GM12878 (cell line): Measurements from ENCODE around the gene CFAP92. TPM values are rescaled to one million over a fixed set of nuclear protein-coding genes. Genes with fewer than 3 reads are reported as not detected.

Experiments
- ATAC-seq: fragments of 200-7000 bp; cut with Tn5 transposase; 3 replicates; pipeline ENCODE4 v1.9.1; 2020; ENCODE audit warnings: mild to moderate bottlenecking, moderate library complexity
- BruUV-seq: library from RNA; stranded (reverse); fragments of 400-500 nt; replicated peaks from 2 replicates; lab custom pipeline; 2021; lab: Mats Ljungman, UMichigan
- CTCF ChIA-PET: fragments of 300-600 bp; sonication (Branson Sonifier 250); formaldehyde crosslinking; extraction: SDS; loops from one replicate; lab custom pipeline; 2021; ENCODE audit warnings: inconsistent platforms; lab: Yijun Ruan, JAX
- POLR2A ChIA-PET: fragments of 350-600 bp; formaldehyde crosslinking; extraction: SDS; loops from one replicate; lab custom pipeline; 2021; ENCODE audit warnings: inconsistent platforms; lab: Charles Lee
- RAD21 ChIA-PET: fragments of 300-600 bp; sonication (Branson Sonifier 250); formaldehyde crosslinking; loops from one replicate; lab custom pipeline; 2023; ENCODE audit warnings: antibody characterized with exemption; ENCODE audit not compliant: unreplicated experiment; lab: Charles Lee
- SMC1A ChIA-PET: fragments of 300-600 bp; sonication (Branson Sonifier 250); formaldehyde crosslinking; loops from one replicate; lab custom pipeline; 2023; ENCODE audit not compliant: unreplicated experiment, uncharacterized antibody; lab: Charles Lee
- DNase-seq: peaks from one replicate; pipeline ENCODE4 v3.0.0-alpha.2; 2011; ENCODE audit warnings: low read depth, low spot score
- FAIRE-seq: peaks from 3 replicates; lab custom pipeline; 2011; peaks lifted over from hg19 to GRCh38; lab: Jason Lieb, UNC
- H2AFZ ChIP-seq: 2 replicates; pipeline ENCODE4 v1.6.0; 2011; ENCODE audit warnings: low read depth, low read length, control low read depth; ENCODE audit not compliant: control insufficient read depth
- H3K27ac ChIP-seq: 2 replicates; pipeline ENCODE4 v1.5.1; 2011; ENCODE audit warnings: control low read depth; ENCODE audit not compliant: control insufficient read depth, insufficient read depth
- H3K27me3 ChIP-seq, 2 experiments: replicated peaks in 1 of 2; 2 replicates each; pipeline versions ENCODE4 v1.6.0 to v1.6.1; 2011; ENCODE audit warnings: low read length in 1 of 2; ENCODE audit not compliant: control insufficient read depth in 2 of 2, insufficient read depth in 2 of 2
- H3K36me3 ChIP-seq, 2 experiments: 2 replicates each; pipeline ENCODE4 v1.5.1; 2011; ENCODE audit warnings: low read length in 1 of 2; ENCODE audit not compliant: control insufficient read depth in 2 of 2, insufficient read depth in 2 of 2
- H3K4me1 ChIP-seq: 2 replicates; pipeline ENCODE4 v1.6.1; 2011; ENCODE audit warnings: mild to moderate bottlenecking, low read length, moderate library complexity, mixed read lengths; ENCODE audit not compliant: control insufficient read depth, insufficient read depth
- H3K4me2 ChIP-seq: 2 replicates; pipeline ENCODE4 v1.6.0; 2011; ENCODE audit warnings: control low read depth; ENCODE audit not compliant: control insufficient read depth, insufficient read depth
- H3K4me3 ChIP-seq: fragments of 200-600 bp; sonication (generic); 2 replicates; pipeline ENCODE4 v1.5.1; 2016
- H3K79me2 ChIP-seq: 2 replicates; pipeline ENCODE4 v1.6.0; 2011; ENCODE audit warnings: low read length; ENCODE audit not compliant: control insufficient read depth, insufficient read depth
- H3K9ac ChIP-seq: 2 replicates; pipeline ENCODE4 v1.8.0; 2011; ENCODE audit warnings: low read length, control low read depth, mixed read lengths; ENCODE audit not compliant: control insufficient read depth, insufficient read depth
- H3K9me3 ChIP-seq: replicated peaks from 3 replicates; pipeline ENCODE4 v1.5.1; 2011; ENCODE audit warnings: mild to moderate bottlenecking, low read length; ENCODE audit not compliant: control insufficient read depth, insufficient read depth
- H4K20me1 ChIP-seq: 2 replicates; pipeline ENCODE4 v1.6.0; 2011; ENCODE audit not compliant: control insufficient read depth, insufficient read depth
- FOS ChIP-seq: IDR thresholded peaks from 3 replicates; pipeline ENCODE4 v1.6.1; 2011; ENCODE audit warnings: borderline replicate concordance; ENCODE audit not compliant: insufficient read length; ENCODE audit errors: extremely low read depth
- FOXM1 ChIP-seq: IDR thresholded peaks from 2 replicates; pipeline ENCODE4 v1.6.1; 2012; ENCODE audit warnings: low read depth, mild to moderate bottlenecking, inconsistent platforms, low read length, moderate library complexity
- KDM1A ChIP-seq: fragments of 200-600 bp; sonication (generic); IDR thresholded peaks from 2 replicates; pipeline ENCODE4 v1.6.1; 2016; ENCODE audit warnings: borderline replicate concordance
- LARP7 ChIP-seq: fragments of 450-650 bp; IDR thresholded peaks from 2 replicates; pipeline ENCODE4 v1.6.1; 2017; ENCODE audit warnings: mild to moderate bottlenecking
- NFIC ChIP-seq: IDR thresholded peaks from 2 replicates; pipeline ENCODE4 v1.6.1; 2012; ENCODE audit warnings: low read depth, mild to moderate bottlenecking, inconsistent platforms, low read length, moderate library complexity
- NRF1 ChIP-seq: conservative IDR thresholded peaks from 2 replicates; pipeline ENCODE4 v1.6.1; 2011; ENCODE audit warnings: mild to moderate bottlenecking, low read depth, low read length, improper control_type of control experiment
- PAX5 ChIP-seq: IDR thresholded peaks from 2 replicates; pipeline ENCODE4 v1.6.1; 2011; ENCODE audit warnings: low read depth, low read length, borderline replicate concordance
- POLR2A ChIP-seq: IDR thresholded peaks from 2 replicates; pipeline ENCODE4 v1.6.1; 2011; ENCODE audit warnings: low read depth, mild to moderate bottlenecking, low read length
- POLR2AphosphoS5 ChIP-seq: IDR thresholded peaks from 2 replicates; pipeline ENCODE4 v1.6.1; 2011; ENCODE audit warnings: mild to moderate bottlenecking, low read length, inconsistent platforms
- RAD21 ChIP-seq: IDR thresholded peaks from 2 replicates; pipeline ENCODE4 v1.6.1; 2011; ENCODE audit warnings: mild to moderate bottlenecking, low read depth, low read length, moderate library complexity; ENCODE audit not compliant: insufficient read depth
- RELA ChIP-seq: fragments of 450-650 bp; IDR thresholded peaks from 2 replicates; pipeline ENCODE4 v1.8.0; 2014; ENCODE audit warnings: borderline replicate concordance; ENCODE audit not compliant: partially characterized antibody
- ZNF384 ChIP-seq: IDR thresholded peaks from 2 replicates; pipeline ENCODE4 v1.6.1; 2012; ENCODE audit warnings: low read depth, mild to moderate bottlenecking, low read length, improper control_type of control experiment, borderline replicate concordance
- ZNF622 ChIP-seq: fragments of 450-650 bp; IDR thresholded peaks from 2 replicates; pipeline ENCODE4 v1.6.1; 2017; ENCODE audit warnings: mild to moderate bottlenecking, inconsistent platforms
- WGBS: methylation state at CpG from one replicate; pipeline ENCODE4 v1.1.6; 2016; ENCODE audit warnings: low lambda C conversion rate; ENCODE audit not compliant: insufficient replicate concordance, insufficient coverage; ENCODE audit errors: missing lambda C conversion rate; 5-methylcytosine and 5-hydroxymethylcytosine counted together
- in situ Hi-C: fragments of 300-500 bp; cut with MboI; formaldehyde crosslinking; loops from 9 replicates; pipeline ENCODE4 v1.14.3; 2018; ENCODE audit warnings: mixed read lengths
- intact Hi-C: fragments of 100-400 bp; cut with micrococcal nuclease; formaldehyde crosslinking; loops from one replicate; pipeline ENCODE4 v1.14.2; 2022; ENCODE audit not compliant: unreplicated experiment
- polyA plus RNA-seq, 11 experiments: library from polyadenylated mRNA; depleted of rRNA in 4 of 11; unstranded in 6 of 11; stranded (reverse) in 5 of 11; fragments of >200 nt; fragmentation: Nextera tagmentation in 4 of 11; fragmentation: Illumina TruSeq in 1 of 11; extraction: Ambion mirVana in 4 of 11; extraction: Trizol in 1 of 11; gene quantifications; 1 replicate in 1 of 11; 2 replicates in 10 of 11; pipeline versions ENCODE4 v1.2.1 to v1.2.3, GENCODE V29; 2011 to 2016; ENCODE audit warnings: inconsistent platforms in 2 of 11, missing spikeins in 2 of 11, low read depth in 1 of 11
- total RNA-seq, 4 experiments: library from RNA; depleted of rRNA in 3 of 4; stranded (reverse); fragments of >200 nt in 3 of 4; fragmentation: Illumina TruSeq in 1 of 4; extraction: Trizol in 1 of 4; gene quantifications; 2 replicates each; pipeline versions ENCODE4 v1.2.1 to v1.2.3, GENCODE V29; 2013 to 2021

CFAP92 gene
- total and polyA plus RNA-seq, 10 of the 15 experiments (the other 5 are each of a cell fraction or from before 2014, with no cell fraction given) = 0.05 to 0.52 (median 0.14) TPM; not detected in 7

- TF ChIP-seq NRF1 (no peak), FOXM1 (no peak), RELA (no peak), POLR2AphosphoS5 (no peak), NFIC (no peak)
Measured at GRCh38 chr3:128998561-128998960, 4.7 kb upstream of the CFAP92 start (continued).

- H3K4me1 ChIP-seq = 0 out of 2 replicates have a peak, but pooled peaks cover 4% of the 10 kb centered on the region
Measured at GRCh38 chr3:128997486-128998133, 3.7 kb upstream of the CFAP92 start.

More at GRCh38 chr3:128997486-128998133, 3.7 kb upstream of the CFAP92 start:
- no peak overlapping the region for H3K9ac ChIP-seq
- H3K4me2 ChIP-seq = no peak overlapping the region
- RAD21 ChIA-PET = no interaction called here
- DNase-seq (no peak), FAIRE-seq (no peak), ATAC-seq (no peak)
- POLR2A ChIA-PET = no interaction called here
- CTCF ChIA-PET = interaction anchor here (1.4 to 2.0 kb wide), 2 partner anchors 19 to 27 kb away, joined by 5 to 11 read pairs; no protein-coding TSS in a partner anchor
- H4K20me1 ChIP-seq = no peaks in the 10 kb centered on the region
- no peak overlapping the region for H2AFZ ChIP-seq
- peaks cover 6 to 20% of the 10 kb centered on the region in 2 experiments for H3K27me3 ChIP-seq
- intact Hi-C loops (no loop called here), in situ Hi-C loops (no loop called here)
- H3K27ac ChIP-seq = no peak overlapping the region
- no peaks in the 10 kb centered on the region; the same call in 2 of the 3 replicates for H3K9me3 ChIP-seq
- WGBS = 34% methylated on average over 4 of the region's 4 CpGs
- BruUV-seq = no TSS peak
- H3K79me2 ChIP-seq = no peaks in the 10 kb centered on the region
- SMC1A ChIA-PET = no interaction called here
- TF ChIP-seq ZNF384 = no peak
- no peak for TF ChIP-seq PAX5
- no peak for TF ChIP-seq KDM1A
- TF ChIP-seq RELA = no peak
- TF ChIP-seq POLR2A = no peak
- TF ChIP-seq RAD21 = no peak
- no peak for TF ChIP-seq ZNF622
- TF ChIP-seq FOS = no peak
- TF ChIP-seq LARP7 = no peak
- TF ChIP-seq, all 136 proteins: peak for 0
- Histone ChIP-seq H3K4me3 (no peak overlapping the region), H3K36me3 (no peaks in the 10 kb centered on the region)
